Gastroesophageal sphincter (tissue), 3 donors: ENCODE results near the gene ABHD17C.

Source experiments
- CTCF ChIP-seq, 4 experiments: fragments of 200-600 bp in 2 of 4; fragments of 450-650 bp in 2 of 4; sonication (generic) in 1 of 4; IDR thresholded peaks; one replicate each; pipeline ENCODE4 v1.5.1; 2017 to 2019; ENCODE audit warnings: antibody characterized with exemption in 4 of 4, mild to moderate bottlenecking in 2 of 4, moderate library complexity in 2 of 4
- EP300 ChIP-seq: sonication (generic); formaldehyde crosslinking; IDR thresholded peaks from one replicate; pipeline ENCODE4 v1.6.1; 2017; ENCODE audit warnings: antibody characterized with exemption, mild to moderate bottlenecking
- POLR2AphosphoS5 ChIP-seq: sonication (generic); formaldehyde crosslinking; IDR thresholded peaks from one replicate; pipeline ENCODE4 v1.6.1; 2017; ENCODE audit warnings: antibody characterized with exemption

GRCh38 chr15:80780416-80781221 is 85.5 kb downstream of the ABHD17C start:
- TF ChIP-seq CTCF (IDR thresholded peaks at IDR 0.05) = no peak
- TF ChIP-seq EP300 = no peak
- TF ChIP-seq POLR2AphosphoS5 = no peak
